Head of caudate nucleus (tissue), 42 donors: ENCODE data around the gene WNT11.
A peak's percentile ranks its signal among the peaks of the same experiment; 100 is the strongest.

ENCODE experiments used
- DNase-seq, 42 donors: peaks; one replicate each; pipeline versions ENCODE4 v3.0.0 to v3.0.0-alpha.2; 2020 to 2021; ENCODE audit warnings: mixed read lengths in 7 of 42
- intact Hi-C: fragments of 100-400 bp; cut with DNase I; formaldehyde crosslinking; loops from one replicate; pipeline ENCODE4 v1.15.0; 2022

WNT11 gene

GRCh38 chr11:76194872-76195668, 11.2 kb downstream of the WNT11 start:
- no peak for DNase-seq
- intact Hi-C loops: no loop called here

- no peak for DNase-seq
- intact Hi-C loops: no loop called here
Observed at GRCh38 chr11:76193219-76193618, 13.1 kb downstream of the WNT11 start.

- intact Hi-C loops: no loop called here
- DNase-seq: no peak
Observed at GRCh38 chr11:76190376-76190775, 15.9 kb downstream of the WNT11 start.

GRCh38 chr11:76189682-76190081, 16.6 kb downstream of the WNT11 start:
- intact Hi-C loops: no loop called here
- DNase-seq: no peak

- no peak for DNase-seq
- intact Hi-C loops: no loop called here
Observed at GRCh38 chr11:76188873-76189272, 17.4 kb downstream of the WNT11 start.

- DNase-seq: no peak
- intact Hi-C loops: no loop called here
Observed at GRCh38 chr11:76186776-76187279, 19.5 kb downstream of the WNT11 start.

- intact Hi-C loops: no loop called here
- peak in 11 of 42 donors; percentile 11 to 54 (median 19) for DNase-seq
Observed at GRCh38 chr11:76185931-76186401, 20.3 kb downstream of the WNT11 start.

GRCh38 chr11:76185511-76185910, 20.8 kb downstream of the WNT11 start:
- intact Hi-C loops: no loop called here
- DNase-seq: no peak

GRCh38 chr11:76184551-76184993, 21.7 kb downstream of the WNT11 start:
- no peak for DNase-seq
- intact Hi-C loops: no loop called here

GRCh38 chr11:76181371-76181770, 24.9 kb downstream of the WNT11 start:
- intact Hi-C loops: no loop called here

GRCh38 chr11:76179147-76179546, 27.2 kb downstream of the WNT11 start:
- intact Hi-C loops: no loop called here
- DNase-seq: no peak

More at GRCh38 chr11:76181371-76181770, 24.9 kb downstream of the WNT11 start:
- DNase-seq: no peak

- no peak for DNase-seq
- intact Hi-C loops: no loop called here
Observed at GRCh38 chr11:76177250-76177686, 29.0 kb downstream of the WNT11 start.

GRCh38 chr11:76176463-76176862, 29.8 kb downstream of the WNT11 start:
- DNase-seq: no peak
- intact Hi-C loops: no loop called here

- DNase-seq: no peak
- intact Hi-C loops: no loop called here
Observed at GRCh38 chr11:76175783-76176182, 30.5 kb downstream of the WNT11 start.

- intact Hi-C loops: no loop called here
- DNase-seq: no peak
Observed at GRCh38 chr11:76174330-76174729, 32.0 kb downstream of the WNT11 start.

- intact Hi-C loops: no loop called here
- no peak for DNase-seq
Observed at GRCh38 chr11:76173663-76174062, 32.6 kb downstream of the WNT11 start.

GRCh38 chr11:76172583-76172982, 33.7 kb downstream of the WNT11 start:
- DNase-seq: no peak
- intact Hi-C loops: no loop called here

GRCh38 chr11:76170468-76170867, 35.8 kb downstream of the WNT11 start:
- intact Hi-C loops: no loop called here

GRCh38 chr11:76169473-76169896, 36.8 kb downstream of the WNT11 start:
- intact Hi-C loops: no loop called here
- peak in 15 of 42 donors; percentile 5 to 48 (median 37) for DNase-seq

More at GRCh38 chr11:76170468-76170867, 35.8 kb downstream of the WNT11 start:
- no peak for DNase-seq

GRCh38 chr11:76167590-76167989, 38.7 kb downstream of the WNT11 start:
- DNase-seq: no peak
- intact Hi-C loops: no loop called here

GRCh38 chr11:76166314-76166713, 40.0 kb downstream of the WNT11 start:
- DNase-seq: no peak
- intact Hi-C loops: no loop called here
